ENCODE results near the gene GSTM4.

DNA sequence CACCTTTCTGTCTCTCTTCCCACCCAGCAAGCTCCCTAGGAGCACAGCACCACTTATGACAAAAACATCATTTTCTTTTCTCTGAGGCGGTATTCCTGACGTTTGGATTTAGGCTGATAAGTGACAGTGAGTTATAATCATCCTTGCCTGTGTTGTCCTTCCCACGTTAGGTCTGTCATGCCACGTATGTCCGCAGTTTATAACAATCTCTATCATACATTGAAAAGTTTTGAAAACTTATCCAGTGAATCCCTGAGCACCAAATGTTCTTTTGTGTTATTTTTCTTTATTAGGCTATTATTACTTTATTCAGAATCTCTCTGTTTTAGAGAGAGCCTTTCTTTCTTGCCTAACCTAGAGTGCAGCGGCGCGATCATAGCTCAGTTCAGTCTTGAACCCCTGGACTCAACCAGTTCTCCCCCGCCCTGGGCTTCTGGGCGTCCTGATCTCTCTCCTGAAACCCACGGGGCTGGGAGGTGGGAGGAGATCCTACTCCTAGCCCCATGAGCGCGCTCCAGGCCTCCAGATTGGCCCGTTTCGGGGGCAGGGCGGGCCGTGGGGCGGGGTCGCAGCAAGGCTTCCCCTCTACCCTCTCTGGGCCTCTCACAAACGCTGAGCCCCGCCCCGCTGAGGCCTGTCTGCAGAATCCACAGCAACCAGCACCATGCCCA is 11.7 kb downstream of the GSTM4 start, which contains the start of gene GSTM2:
- TF ChIP-seq, protein P1, sequence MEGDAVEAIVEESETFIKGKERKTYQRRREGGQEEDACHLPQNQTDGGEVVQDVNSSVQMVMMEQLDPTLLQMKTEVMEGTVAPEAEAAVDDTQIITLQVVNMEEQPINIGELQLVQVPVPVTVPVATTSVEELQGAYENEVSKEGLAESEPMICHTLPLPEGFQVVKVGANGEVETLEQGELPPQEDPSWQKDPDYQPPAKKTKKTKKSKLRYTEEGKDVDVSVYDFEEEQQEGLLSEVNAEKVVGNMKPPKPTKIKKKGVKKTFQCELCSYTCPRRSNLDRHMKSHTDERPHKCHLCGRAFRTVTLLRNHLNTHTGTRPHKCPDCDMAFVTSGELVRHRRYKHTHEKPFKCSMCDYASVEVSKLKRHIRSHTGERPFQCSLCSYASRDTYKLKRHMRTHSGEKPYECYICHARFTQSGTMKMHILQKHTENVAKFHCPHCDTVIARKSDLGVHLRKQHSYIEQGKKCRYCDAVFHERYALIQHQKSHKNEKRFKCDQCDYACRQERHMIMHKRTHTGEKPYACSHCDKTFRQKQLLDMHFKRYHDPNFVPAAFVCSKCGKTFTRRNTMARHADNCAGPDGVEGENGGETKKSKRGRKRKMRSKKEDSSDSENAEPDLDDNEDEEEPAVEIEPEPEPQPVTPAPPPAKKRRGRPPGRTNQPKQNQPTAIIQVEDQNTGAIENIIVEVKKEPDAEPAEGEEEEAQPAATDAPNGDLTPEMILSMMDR (IDR thresholded peaks at IDR 0.05): no peak
- TF ChIP-seq, protein P2, sequence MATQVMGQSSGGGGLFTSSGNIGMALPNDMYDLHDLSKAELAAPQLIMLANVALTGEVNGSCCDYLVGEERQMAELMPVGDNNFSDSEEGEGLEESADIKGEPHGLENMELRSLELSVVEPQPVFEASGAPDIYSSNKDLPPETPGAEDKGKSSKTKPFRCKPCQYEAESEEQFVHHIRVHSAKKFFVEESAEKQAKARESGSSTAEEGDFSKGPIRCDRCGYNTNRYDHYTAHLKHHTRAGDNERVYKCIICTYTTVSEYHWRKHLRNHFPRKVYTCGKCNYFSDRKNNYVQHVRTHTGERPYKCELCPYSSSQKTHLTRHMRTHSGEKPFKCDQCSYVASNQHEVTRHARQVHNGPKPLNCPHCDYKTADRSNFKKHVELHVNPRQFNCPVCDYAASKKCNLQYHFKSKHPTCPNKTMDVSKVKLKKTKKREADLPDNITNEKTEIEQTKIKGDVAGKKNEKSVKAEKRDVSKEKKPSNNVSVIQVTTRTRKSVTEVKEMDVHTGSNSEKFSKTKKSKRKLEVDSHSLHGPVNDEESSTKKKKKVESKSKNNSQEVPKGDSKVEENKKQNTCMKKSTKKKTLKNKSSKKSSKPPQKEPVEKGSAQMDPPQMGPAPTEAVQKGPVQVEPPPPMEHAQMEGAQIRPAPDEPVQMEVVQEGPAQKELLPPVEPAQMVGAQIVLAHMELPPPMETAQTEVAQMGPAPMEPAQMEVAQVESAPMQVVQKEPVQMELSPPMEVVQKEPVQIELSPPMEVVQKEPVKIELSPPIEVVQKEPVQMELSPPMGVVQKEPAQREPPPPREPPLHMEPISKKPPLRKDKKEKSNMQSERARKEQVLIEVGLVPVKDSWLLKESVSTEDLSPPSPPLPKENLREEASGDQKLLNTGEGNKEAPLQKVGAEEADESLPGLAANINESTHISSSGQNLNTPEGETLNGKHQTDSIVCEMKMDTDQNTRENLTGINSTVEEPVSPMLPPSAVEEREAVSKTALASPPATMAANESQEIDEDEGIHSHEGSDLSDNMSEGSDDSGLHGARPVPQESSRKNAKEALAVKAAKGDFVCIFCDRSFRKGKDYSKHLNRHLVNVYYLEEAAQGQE (IDR thresholded peaks at IDR 0.05; ENCODE audit: insufficient read depth in 1 of 2, low read depth in 2 of 2, low read length in 1 of 2): no peak

Data from Panc1 (cell line).